Measurements from ENCODE around the gene MSH5.
"Not testable (repeated sequence)": the region's sequence is repeated elsewhere in the genome, so short reads cannot be mapped to it uniquely, and the experiment has no call there.

Gene MSH5

DNA sequence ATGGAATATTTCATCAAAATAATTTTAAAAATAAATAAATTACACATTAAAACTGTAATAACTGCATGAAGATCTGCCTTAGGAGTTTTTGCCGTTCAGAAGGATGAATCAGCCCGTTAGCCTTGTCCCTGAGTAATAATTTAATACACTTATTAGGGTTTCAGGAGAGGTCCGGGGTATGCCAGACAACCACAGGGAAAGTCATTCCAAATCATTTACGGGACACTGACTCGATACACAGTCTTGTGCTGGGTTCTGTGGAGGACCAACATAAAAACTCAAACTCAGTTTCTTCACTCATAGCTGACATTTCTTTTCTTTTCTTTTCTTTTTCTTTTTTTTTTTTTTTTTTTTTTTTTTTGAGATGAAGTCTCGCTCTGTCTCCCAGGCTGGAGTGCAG lies 33.9 kb upstream of the MSH5 start:
- no peak overlapping the region for H3K4me3 ChIP-seq (ENCODE audit: low read depth, low read length)
- TF ChIP-seq, protein P1, sequence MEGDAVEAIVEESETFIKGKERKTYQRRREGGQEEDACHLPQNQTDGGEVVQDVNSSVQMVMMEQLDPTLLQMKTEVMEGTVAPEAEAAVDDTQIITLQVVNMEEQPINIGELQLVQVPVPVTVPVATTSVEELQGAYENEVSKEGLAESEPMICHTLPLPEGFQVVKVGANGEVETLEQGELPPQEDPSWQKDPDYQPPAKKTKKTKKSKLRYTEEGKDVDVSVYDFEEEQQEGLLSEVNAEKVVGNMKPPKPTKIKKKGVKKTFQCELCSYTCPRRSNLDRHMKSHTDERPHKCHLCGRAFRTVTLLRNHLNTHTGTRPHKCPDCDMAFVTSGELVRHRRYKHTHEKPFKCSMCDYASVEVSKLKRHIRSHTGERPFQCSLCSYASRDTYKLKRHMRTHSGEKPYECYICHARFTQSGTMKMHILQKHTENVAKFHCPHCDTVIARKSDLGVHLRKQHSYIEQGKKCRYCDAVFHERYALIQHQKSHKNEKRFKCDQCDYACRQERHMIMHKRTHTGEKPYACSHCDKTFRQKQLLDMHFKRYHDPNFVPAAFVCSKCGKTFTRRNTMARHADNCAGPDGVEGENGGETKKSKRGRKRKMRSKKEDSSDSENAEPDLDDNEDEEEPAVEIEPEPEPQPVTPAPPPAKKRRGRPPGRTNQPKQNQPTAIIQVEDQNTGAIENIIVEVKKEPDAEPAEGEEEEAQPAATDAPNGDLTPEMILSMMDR (IDR thresholded peaks at IDR 0.05; ENCODE audit: borderline replicate concordance, insufficient read depth, low read depth, low read length), result no peak

DNA sequence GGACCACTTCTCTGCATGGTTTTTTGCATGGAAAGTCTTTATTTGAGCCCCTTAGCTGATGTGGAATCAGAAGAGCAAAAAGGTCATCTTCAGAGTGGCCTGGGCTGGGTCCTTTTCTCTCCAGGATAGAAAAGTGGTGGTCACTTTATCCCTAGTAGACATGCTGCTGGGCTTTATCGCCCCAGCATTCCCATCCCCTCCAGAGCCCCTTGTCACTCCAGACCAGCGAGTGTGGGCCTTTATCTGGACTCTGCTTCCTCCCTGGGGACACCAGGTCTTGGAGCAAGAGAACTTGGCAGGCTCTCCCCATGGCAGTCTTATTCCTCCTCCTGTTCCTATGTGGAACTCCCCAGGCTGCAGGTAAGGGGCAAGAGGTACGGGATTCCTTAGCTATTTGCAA lies 33.2 kb upstream of the MSH5 start, which contains the start of gene LY6G6F:
Gene LY6G6F, plus strand, starts transcription at position 268 of the 400 bp plus-strand sequence. Its CDS starts 41 bp downstream, at position 309.
- TF ChIP-seq, protein P1 (IDR thresholded peaks at IDR 0.05; ENCODE audit: borderline replicate concordance, insufficient read depth, low read depth, low read length), result no peak
- no peak within 1 kb of the TSS for H3K4me3 ChIP-seq (ENCODE audit: low read depth, low read length)

DNA sequence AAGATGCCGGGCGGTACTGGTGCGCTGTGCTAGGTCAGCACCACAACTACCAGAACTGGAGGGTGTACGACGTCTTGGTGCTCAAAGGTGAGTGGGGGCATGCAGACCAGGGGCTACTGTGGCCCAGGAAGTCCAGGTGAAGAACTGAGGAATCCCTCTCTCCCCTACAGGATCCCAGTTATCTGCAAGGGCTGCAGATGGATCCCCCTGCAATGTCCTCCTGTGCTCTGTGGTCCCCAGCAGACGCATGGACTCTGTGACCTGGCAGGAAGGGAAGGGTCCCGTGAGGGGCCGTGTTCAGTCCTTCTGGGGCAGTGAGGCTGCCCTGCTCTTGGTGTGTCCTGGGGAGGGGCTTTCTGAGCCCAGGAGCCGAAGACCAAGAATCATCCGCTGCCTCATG lies 32.1 kb upstream of the MSH5 start:
- H3K4me3 ChIP-seq (ENCODE audit: low read depth, low read length), result no peak overlapping the region
- TF ChIP-seq, protein P1 (IDR thresholded peaks at IDR 0.05; ENCODE audit: borderline replicate concordance, insufficient read depth, low read depth, low read length), result no peak

DNA sequence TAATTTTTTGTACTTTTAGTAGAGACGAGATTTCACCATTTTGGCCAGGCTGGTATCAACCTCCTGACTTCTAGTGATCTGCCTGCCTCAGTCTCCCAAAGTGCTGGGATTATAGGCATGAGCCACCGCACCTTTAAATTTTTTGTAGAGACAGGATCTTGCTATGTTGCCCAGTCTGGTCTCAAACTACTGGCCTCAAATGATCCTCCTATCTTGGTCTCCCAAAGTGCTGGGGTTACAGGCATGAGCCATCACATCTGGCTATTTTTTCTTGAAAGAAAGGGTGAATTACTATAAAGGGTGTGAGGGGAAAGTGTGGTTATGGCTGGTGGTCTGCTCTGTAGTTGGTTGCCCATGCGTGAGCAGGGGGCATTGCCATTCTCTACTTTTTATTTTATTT lies 31.6 kb upstream of the MSH5 start:
- H3K4me3 ChIP-seq (ENCODE audit: low read depth, low read length), result no peak overlapping the region
- TF ChIP-seq, protein P1 (IDR thresholded peaks at IDR 0.05; ENCODE audit: borderline replicate concordance, insufficient read depth, low read depth, low read length), result no peak

DNA sequence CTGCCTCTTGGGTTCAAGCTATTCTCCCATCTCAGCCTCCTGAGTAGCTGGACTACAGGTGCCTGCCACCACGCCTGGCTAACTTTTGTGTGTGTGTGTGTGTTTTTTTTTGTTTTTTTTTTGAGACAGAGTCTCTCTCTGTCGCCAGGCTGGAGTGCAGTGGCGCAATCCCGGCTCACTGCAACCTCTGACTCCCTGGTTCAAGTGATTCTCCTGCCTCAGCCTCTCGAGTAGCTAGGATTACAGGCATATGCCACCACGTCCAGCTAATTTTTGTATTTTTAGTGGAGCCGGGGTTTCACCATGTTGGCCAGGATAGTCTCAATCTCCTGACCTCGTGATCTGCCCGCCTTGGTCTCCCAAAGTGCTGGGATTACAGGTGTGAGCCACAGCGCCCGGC lies 30.6 kb upstream of the MSH5 start:
- not testable (repeated sequence) for H3K4me3 ChIP-seq (ENCODE audit: low read depth, low read length)

DNA sequence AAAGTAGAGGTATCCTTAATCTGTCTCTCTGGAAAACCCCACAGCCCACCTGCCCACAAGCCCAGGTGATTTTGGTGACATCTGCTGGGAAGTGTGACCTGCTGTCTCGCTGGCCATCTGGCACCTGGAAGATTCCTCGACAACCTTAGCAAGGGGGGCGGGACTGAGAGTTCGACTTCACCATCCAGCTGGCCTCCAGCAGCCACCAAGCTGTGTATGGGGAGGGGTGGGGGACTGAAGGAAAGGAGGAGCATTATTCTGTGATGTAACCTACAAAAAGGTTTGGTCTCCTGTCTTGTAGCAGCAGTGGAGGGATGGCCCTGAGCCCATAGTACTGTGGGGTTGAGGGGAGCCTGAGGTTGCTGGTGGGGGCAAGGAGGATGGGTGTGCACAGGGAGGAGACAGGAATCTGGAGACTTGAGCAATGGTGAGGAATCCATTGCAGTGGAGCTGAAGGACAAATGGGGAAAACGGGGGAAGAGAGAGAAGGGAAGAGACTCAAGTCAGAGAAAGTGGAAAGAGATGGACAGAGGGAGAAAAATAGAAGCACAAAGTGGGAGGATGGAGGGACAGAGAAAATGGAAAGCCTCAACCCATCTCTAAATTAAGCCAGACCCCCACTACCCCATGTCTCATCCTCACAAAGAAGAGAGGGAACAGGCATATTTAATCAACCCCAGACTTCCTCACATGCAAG lies 29.1 kb upstream of the MSH5 start:
- TF ChIP-seq, protein P1 (IDR thresholded peaks at IDR 0.05; ENCODE audit: borderline replicate concordance, insufficient read depth, low read depth, low read length), result no peak
- no peak overlapping the region for H3K4me3 ChIP-seq (ENCODE audit: low read depth, low read length)

DNA sequence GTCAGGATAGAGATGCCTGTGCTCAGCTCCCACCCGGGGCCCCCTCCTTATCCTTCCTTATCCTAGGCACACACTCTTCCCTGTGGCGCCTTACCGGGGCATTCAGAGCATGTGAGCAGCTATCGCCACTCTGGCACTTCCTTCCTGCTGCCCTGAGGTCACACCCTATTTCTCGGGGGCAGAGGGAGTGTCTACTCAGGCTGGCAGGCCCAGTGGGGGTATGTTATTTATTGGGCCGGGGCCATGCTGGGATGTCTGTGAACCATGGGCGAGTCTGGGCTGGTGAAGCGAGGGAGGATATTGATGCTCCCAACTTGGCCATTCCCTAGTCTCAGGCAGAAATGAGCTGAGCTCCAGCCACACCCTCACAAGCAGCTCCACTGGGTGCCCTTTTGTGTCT lies 28.6 kb upstream of the MSH5 start:
- no peak overlapping the region for H3K4me3 ChIP-seq (ENCODE audit: low read depth, low read length)
- TF ChIP-seq, protein P1 (IDR thresholded peaks at IDR 0.05; ENCODE audit: borderline replicate concordance, insufficient read depth, low read depth, low read length), result no peak
